Bladder microvascular endothelial cell (primary cell): ENCODE data around the gene EDC3. TPM values are rescaled to one million over a fixed set of nuclear protein-coding genes. Genes with fewer than 3 reads are reported as not detected.

Experiments used
- total RNA-seq: library from RNA; depleted of rRNA; stranded (reverse); fragments of >200 nt; gene quantifications from 2 replicates; pipeline ENCODE4 v1.2.3, GENCODE V29; 2014

EDC3 gene
- total RNA-seq = 10.0 and 29.5 TPM in 2 replicates

GRCh38 chr15:74695597-74696397 is at the start of gene EDC3:
EDC3 (minus strand) TSS chr15:74696024; CDS start chr15:74675124, 20,900 bp downstream.

GRCh38 chr15:74725225-74725774 is 29.5 kb upstream of the EDC3 start, which contains the start of gene CYP1A1:
CYP1A1 (minus strand) TSS chr15:74725528; CDS start chr15:74723097, 2,431 bp downstream.

GRCh38 chr15:74615508-74616365 is 80.1 kb downstream of the EDC3 start, which contains the start of gene CLK3:
CLK3 (plus strand) TSS chr15:74615836; CDS start chr15:74619197, 3,361 bp downstream.

Other genes with a start within 250 kb of the EDC3 start
- gene UBL7, start 234.9 kb downstream of the EDC3 start, total RNA-seq = 16.8 and 24.0 TPM in 2 replicates
- 1.9 and 5.3 TPM in 2 replicates for gene ARID3B, start 154.8 kb downstream of the EDC3 start, total RNA-seq
- 41.6 and 70.8 TPM in 2 replicates for gene CLK3, start 80.2 kb downstream of the EDC3 start, total RNA-seq
- 22.8 and 31.5 TPM in 2 replicates for gene CYP1A1, start 29.5 kb upstream of the EDC3 start, total RNA-seq
- not detected in 2 replicates for gene CYP1A2, start 52.8 kb upstream of the EDC3 start, total RNA-seq
- 29.6 and 87.0 TPM in 2 replicates for gene CSK, start 86.1 kb upstream of the EDC3 start, total RNA-seq
- gene LMAN1L, start 116.8 kb upstream of the EDC3 start, total RNA-seq = 0.13 TPM in 1 of 2 replicates, not detected in the other
- not detected in 2 replicates for gene CPLX3, start 130.6 kb upstream of the EDC3 start, total RNA-seq
- 13.3 and 33.2 TPM in 2 replicates for gene ULK3, start 147.1 kb upstream of the EDC3 start, total RNA-seq
- 12.1 and 31.5 TPM in 2 replicates for gene SCAMP2, start 177.3 kb upstream of the EDC3 start, total RNA-seq
- gene MPI, start 194.0 kb upstream of the EDC3 start, total RNA-seq = 22.3 and 54.6 TPM in 2 replicates
- gene FAM219B, start 210.8 kb upstream of the EDC3 start, total RNA-seq = 29.6 and 44.9 TPM in 2 replicates
- 50.3 and 70.5 TPM in 2 replicates for gene COX5A, start 242.0 kb upstream of the EDC3 start, total RNA-seq